HG03097 (cell line): Measurements from ENCODE around the gene ZIK1.

Experiments used
- ATAC-seq: cut with Tn5 transposase; IDR thresholded peaks from one replicate; pipeline ENCODE4 v1.9.1; 2021; ENCODE audit not compliant: unreplicated experiment, low FRiP score

ZIK1 gene

GRCh38 chr19:57583521-57584416 lies at the start of gene ZIK1:
ZIK1 (plus strand) TSS chr19:57584145; CDS start chr19:57584357, 212 bp downstream.
- ATAC-seq, result peak; percentile 71

- ATAC-seq, result no peak
Observed at GRCh38 chr19:57537953-57538547, 45.9 kb upstream of the ZIK1 start.

DNA sequence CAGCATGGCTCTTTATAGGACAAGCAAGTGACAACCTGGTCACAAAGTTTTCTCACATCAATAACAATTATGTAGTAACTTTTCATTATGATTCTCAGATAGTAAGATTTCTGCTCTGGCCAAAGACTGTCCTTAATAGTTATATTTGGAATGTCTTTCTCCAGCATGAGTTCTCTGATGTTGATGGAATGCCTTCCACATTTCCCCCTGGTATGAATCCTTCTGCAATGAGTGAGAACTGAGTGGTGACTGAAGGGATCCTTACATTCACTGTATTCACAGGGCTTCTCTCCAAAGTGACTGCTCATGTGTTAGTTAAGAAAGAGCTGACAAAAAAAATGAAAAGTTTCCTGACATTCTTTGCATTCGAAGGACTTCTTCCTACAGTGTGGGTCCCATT lies 37.4 kb upstream of the ZIK1 start:
- no peak for ATAC-seq

DNA sequence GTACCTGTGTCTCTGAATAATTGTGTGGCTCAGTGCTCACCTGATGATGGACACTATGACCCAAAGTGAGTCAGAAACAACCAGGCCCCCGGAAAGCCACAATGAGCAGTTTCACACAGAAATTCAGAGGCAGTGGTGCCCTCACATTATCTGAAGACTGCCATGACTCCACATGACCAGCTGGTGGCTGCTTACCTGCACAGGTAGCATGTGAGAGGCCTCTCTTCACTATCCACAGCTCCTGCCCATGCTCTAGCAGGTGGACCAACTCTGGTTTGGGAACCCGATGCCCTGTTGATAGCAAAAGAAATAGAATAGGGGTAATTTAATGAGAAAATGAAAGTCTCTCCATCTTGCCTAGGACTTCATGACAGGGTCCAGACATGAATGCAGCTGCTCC lies 31.5 kb upstream of the ZIK1 start:
- no peak for ATAC-seq

DNA sequence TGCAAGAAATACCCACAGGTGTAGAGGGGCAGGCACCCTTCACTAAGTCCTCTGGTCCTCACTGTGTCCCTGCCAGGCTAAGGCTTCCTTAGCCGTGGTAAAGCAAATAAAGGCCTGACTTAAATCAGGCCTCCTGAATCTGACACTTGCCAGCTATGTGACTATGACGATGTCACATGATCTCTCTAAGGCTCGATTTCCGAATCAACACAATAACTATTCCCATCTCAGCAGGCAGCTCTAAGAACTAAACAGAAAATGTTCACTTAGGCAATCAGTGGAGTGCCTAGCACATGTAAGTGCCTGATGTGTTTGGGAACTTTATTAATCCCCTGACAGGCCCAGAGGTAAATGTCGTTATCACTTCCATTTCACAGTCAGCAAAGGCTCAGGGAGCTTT lies 26.3 kb upstream of the ZIK1 start:
- no peak for ATAC-seq

DNA sequence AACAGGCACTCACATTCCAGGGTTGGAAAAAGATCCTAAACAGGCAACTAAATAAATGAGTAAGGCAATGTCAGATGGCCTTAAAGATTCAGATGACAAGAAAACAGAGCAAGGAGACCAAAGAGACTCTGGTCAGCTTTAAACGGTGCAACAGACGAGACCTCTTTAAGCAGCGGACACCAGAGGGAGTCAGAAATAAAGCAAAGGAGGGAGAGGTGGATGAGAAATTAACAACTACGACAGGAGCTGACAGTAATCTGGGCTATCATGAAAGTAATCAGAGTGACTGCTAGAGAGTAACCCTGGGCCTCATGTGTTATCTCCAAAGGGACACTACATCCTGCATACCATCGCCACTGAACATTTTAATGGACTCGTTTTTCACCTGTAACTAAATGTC lies 25.4 kb upstream of the ZIK1 start:
- no peak for ATAC-seq

DNA sequence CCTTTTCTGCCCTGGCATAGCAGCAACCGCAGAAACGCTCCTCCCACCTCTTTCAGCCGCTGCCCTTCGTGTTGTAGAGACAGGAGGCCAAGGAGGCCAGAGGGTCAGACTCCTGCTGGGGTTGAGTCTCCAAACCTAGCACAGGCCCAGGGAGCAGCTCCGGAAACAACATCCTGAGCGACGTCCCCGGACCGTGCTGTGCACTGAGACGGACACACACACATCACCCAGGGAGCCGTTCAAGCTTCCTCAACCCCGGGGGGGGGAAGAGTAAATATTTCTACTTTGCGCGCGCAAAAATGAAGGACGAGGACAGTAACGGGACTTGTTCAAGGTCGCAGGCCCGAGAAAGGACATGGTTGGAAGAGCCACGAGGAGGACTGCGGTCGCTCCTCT lies 24.9 kb upstream of the ZIK1 start:
- ATAC-seq, result no peak

DNA sequence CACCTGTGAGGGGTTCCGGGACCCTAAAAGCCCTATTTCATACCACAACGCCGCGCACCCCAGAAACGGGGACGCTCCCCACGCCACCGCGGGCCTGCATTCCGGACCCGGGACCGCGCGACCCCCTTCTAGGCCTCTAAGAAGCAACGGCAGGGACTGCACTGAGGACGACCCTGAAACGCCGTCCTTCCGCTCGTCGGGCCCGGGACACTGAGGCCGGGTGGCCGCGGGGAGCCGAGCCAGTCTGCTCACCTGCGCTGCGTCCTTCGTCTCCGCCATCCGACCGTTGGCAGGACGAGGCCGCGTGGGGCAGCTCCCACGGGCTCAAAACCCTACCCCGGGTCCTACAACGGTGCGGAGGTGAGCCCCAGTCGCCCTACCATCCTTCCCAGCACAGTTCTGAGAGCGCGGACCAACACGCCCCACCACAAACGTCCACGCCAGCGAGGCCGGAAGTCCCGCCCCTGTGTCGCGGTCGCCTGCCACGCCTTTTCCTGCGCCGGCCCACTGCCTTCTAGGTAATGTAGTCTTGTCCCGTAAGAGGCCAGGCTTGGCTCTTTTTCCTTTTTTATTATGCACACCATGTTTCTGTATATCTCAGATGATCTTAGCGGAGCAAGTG lies 24.4 kb upstream of the ZIK1 start, which contains the start of gene ZNF550:
Gene ZNF550 (minus strand): TSS at position 460 of the 622 bp plus-strand sequence. CDS start 181 bp downstream, at position 279.
- peak; percentile 90 for ATAC-seq

- ATAC-seq, result peak; percentile 14
Observed at GRCh38 chr19:57560049-57560491, 23.9 kb upstream of the ZIK1 start.

GRCh38 chr19:57563547-57563946 lies 20.4 kb upstream of the ZIK1 start:
- ATAC-seq, result no peak

DNA sequence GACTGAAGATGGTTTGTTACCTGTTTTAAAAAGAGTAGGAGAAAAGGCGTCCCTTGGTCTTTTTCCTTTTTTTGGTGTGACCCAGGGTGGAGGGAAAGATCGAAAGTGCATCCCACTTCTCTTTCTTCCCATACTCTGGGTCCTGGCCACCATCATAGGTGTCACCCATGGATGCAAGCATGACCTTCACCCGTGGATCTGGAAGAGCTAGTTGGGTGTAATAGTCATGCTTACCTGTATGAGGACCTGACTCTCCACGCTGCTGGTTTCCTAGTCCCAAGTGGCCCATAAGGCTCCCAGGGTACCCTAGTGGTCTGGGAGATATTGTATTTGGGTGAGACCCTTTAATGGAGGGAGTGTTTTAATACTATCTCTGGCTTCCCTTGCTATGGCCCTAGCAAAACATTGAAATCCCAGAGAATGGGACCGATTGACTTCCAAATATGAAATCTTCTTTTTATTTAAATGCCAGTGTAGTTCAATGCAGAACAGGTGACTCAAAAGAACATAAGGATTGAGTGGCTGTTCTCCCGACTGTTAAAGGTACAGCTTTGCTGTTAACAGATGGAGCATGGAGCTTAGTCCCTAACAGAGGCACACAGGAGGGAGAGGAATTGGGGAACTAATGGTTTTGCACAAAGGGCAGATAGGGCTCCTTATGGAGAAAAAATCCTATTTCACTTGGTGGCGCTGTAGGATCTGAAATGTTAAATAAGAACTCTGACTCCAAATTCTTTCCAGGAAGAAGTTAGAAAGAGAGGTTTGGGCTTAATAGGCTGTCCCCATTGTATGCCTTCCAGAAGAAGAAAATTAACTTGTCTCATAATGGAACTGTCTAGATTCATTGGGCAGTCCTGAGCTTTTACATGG lies 17.3 kb upstream of the ZIK1 start:
- ATAC-seq, result no peak

GRCh38 chr19:57570707-57571106 lies 13.2 kb upstream of the ZIK1 start:
- ATAC-seq, result no peak

GRCh38 chr19:57572415-57572947 lies 11.5 kb upstream of the ZIK1 start:
- ATAC-seq, result no peak

- no peak for ATAC-seq
Observed at GRCh38 chr19:57576661-57577060, 7.3 kb upstream of the ZIK1 start.

GRCh38 chr19:57578487-57579205 lies 5.3 kb upstream of the ZIK1 start, which contains the start of gene ZNF416:
ZNF416 (minus strand) TSS chr19:57578911; CDS start chr19:57578704, 207 bp downstream.
- ATAC-seq, result peak; percentile 89

DNA sequence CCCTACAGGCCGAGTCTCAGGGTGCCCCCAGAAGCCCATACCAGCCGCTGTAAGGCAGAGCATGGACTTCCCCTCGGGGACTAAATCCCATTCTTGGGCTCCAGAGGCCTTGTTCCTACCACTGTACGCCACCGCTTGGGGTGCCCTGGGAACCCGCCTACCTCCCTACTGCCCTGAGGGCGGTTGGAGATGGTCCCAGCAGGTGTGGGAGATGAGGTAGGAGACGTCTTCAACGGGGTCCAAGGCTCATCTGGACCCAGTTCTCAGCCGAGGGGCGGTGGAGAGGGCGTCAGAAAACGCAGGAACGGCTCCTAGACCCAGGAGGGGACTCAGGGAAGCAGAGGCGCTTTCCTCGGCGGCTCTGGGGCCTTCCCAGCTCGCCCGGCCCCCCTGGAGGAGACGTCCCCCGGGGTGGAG lies 833 bp upstream of the ZIK1 start:
- ATAC-seq, result no peak

DNA sequence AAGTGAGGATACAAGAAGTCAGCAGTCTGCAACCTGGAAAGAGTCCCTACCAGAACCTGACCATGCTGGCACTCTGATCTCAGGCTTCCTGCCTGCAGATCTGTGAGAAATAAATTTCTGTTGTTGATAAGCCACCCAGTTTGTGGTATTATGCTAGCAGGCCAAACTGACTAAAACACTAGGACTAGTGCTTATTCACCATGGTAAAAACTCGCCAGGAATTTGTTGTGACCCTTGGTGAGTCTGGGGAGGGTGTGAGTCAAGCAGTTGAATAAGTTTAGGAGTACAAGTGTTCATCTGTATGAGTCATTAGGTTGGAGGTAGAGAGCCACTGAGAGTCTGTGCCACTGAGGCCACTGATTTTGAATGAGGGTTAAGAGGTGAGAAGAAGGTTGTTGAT lies 3.6 kb downstream of the ZIK1 start:
- no peak for ATAC-seq

DNA sequence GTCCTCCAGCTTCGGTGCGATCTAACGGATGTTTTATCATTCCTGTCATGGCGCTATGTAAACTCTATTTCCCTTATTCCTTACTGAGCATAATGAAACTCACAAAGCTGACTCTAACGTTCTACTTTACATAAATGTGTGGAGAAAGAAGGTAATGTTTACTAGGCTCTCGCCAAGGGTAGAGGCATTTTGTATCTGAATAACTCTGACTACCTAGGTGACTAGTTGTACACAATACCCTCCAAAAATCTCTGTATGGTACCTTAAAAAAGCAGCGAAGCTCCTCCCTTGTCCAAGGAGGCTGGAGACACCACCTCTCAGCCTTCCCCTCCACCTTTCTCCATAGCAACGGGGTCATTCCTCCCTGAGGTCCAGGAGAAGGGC lies 15.4 kb downstream of the ZIK1 start:
- ATAC-seq, result no peak

GRCh38 chr19:57599761-57600383 lies 15.9 kb downstream of the ZIK1 start, which contains the start of gene ZNF530:
ZNF530 (plus strand) TSS chr19:57599885; CDS start chr19:57604346, 4,461 bp downstream.
- peak; percentile 88 for ATAC-seq
